ENCODE results near the gene PRKN. TPM values are rescaled to one million over a fixed set of nuclear protein-coding genes. Genes with fewer than 3 reads are reported as not detected.

Gene PRKN
- total RNA-seq, 4 donors from 2014 or later = 4.5 to 12.3 (median 9.0) TPM

GRCh38 chr6:161554883-161555282 is 1172.7 kb downstream of the PRKN start:
- H3K9me3 ChIP-seq = peaks cover 18 to 23% of the 10 kb centered on the region in 2 donors
- intact Hi-C loops (cut with DNase I; ENCODE audit: low total_unique reads) (no loop called here), in situ Hi-C loops (cut with MboI; ENCODE audit: low pct_ligation_motif_present in 1 of 4, low pct_unique_long_range_greater_than_20kb in 1 of 4, low sequenced_read_pairs in 3 of 4) (no loop called here)
- TF ChIP-seq POLR2A (IDR thresholded peaks at IDR 0.05) = no peak
- no peak for TF ChIP-seq CTCF (IDR thresholded peaks at IDR 0.05)
- no peak for TF ChIP-seq POLR2AphosphoS5 (IDR thresholded peaks at IDR 0.05)
- no peak for TF ChIP-seq EP300 (IDR thresholded peaks at IDR 0.05; ENCODE audit: low read depth)
- H3K27me3 ChIP-seq = no peaks in the 10 kb centered on the region
- no peak overlapping the region for H3K27ac ChIP-seq
- DNase-seq = no peak
- no peaks in the 10 kb centered on the region for H3K4me1 ChIP-seq
- no peaks in the 10 kb centered on the region for H3K36me3 ChIP-seq
- no peak overlapping the region for H3K4me3 ChIP-seq

GRCh38 chr6:161549977-161550655 is 1177.5 kb downstream of the PRKN start:
- in situ Hi-C loops (cut with MboI; ENCODE audit: low pct_ligation_motif_present in 1 of 4, low pct_unique_long_range_greater_than_20kb in 1 of 4, low sequenced_read_pairs in 3 of 4) (no loop called here), intact Hi-C loops (cut with DNase I; ENCODE audit: low total_unique reads) (no loop called here)
- no peak overlapping the region for H3K27ac ChIP-seq
- H3K4me1 ChIP-seq = no peaks in the 10 kb centered on the region
- no peak overlapping the region for H3K4me3 ChIP-seq
- WGBS, 2 donors (ENCODE audit: low coverage in 1 of 2) = 45 to 49% methylated on average over 3 to 4 of the region's 4 CpGs
- TF ChIP-seq POLR2A (IDR thresholded peaks at IDR 0.05) (no peak), EP300 (IDR thresholded peaks at IDR 0.05; ENCODE audit: low read depth) (no peak), POLR2AphosphoS5 (IDR thresholded peaks at IDR 0.05) (no peak), CTCF (IDR thresholded peaks at IDR 0.05) (no peak)
- H3K36me3 ChIP-seq = no peaks in the 10 kb centered on the region
- DNase-seq = no peak
- H3K9me3 ChIP-seq = peaks cover 8 to 14% of the 10 kb centered on the region in 2 donors
- H3K27me3 ChIP-seq = no peaks in the 10 kb centered on the region

DNA sequence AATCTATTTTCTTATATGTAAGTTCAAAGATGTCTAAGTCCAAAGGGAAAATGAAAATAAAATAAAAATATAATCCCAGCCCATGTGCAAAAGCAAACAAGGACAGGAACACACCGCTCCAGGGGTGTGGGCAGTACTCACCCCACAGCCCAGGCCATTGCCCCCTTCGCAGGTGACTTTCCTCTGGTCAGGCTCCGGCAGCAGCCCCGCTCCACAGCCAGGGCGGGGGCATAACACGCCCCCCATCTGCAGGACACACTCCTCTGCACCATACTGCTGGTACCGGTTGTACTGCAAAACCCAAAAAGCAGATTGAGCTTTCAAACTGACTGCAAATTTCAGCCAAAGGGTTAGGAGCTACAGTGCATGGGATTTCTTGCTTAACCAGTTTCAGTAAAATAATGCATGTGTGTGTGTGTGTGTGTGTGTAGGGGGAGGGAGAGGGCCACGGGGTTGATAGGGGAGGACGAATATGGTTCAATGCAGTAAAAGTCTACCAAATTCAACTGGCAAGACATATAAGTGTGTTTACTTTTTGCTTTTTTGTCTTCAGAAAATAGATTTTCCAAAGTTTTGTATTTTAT is 1178.8 kb downstream of the PRKN start:
- TF ChIP-seq CTCF (IDR thresholded peaks at IDR 0.05) (no peak), POLR2AphosphoS5 (IDR thresholded peaks at IDR 0.05) (no peak), POLR2A (IDR thresholded peaks at IDR 0.05) (no peak), EP300 (IDR thresholded peaks at IDR 0.05; ENCODE audit: low read depth) (no peak)
- Histone ChIP-seq H3K27me3 (no peaks in the 10 kb centered on the region), H3K27ac (no peak overlapping the region), H3K36me3 (no peaks in the 10 kb centered on the region), H3K9me3 (peaks cover 0 to 2% of the 10 kb centered on the region in 2 donors), H3K4me1 (no peaks in the 10 kb centered on the region), H3K4me3 (no peak overlapping the region)
- WGBS, 2 donors (ENCODE audit: low coverage in 1 of 2) = 81% methylated on average over 2 to 9 of the region's 9 CpGs
- intact Hi-C loops (cut with DNase I; ENCODE audit: low total_unique reads) = no loop called here
- in situ Hi-C loops (cut with MboI; ENCODE audit: low pct_ligation_motif_present in 1 of 4, low pct_unique_long_range_greater_than_20kb in 1 of 4, low sequenced_read_pairs in 3 of 4) = no loop called here
- DNase-seq = no peak

GRCh38 chr6:161547617-161548016 is 1179.9 kb downstream of the PRKN start:
- DNase-seq = no peak
- H3K9me3 ChIP-seq = no peaks in the 10 kb centered on the region
- 50 to 56% methylated on average over 1 to 2 of the region's 2 CpGs for WGBS, 2 donors (ENCODE audit: low coverage in 1 of 2)

More at GRCh38 chr6:161547617-161548016, 1179.9 kb downstream of the PRKN start:
- Histone ChIP-seq H3K27me3 (no peaks in the 10 kb centered on the region), H3K4me1 (no peaks in the 10 kb centered on the region), H3K4me3 (no peak overlapping the region), H3K27ac (no peak overlapping the region), H3K36me3 (no peaks in the 10 kb centered on the region)
- in situ Hi-C loops (cut with MboI; ENCODE audit: low pct_ligation_motif_present in 1 of 4, low pct_unique_long_range_greater_than_20kb in 1 of 4, low sequenced_read_pairs in 3 of 4) = no loop called here
- intact Hi-C loops (cut with DNase I; ENCODE audit: low total_unique reads) = no loop called here
- TF ChIP-seq CTCF (IDR thresholded peaks at IDR 0.05) = no peak
- TF ChIP-seq EP300 (IDR thresholded peaks at IDR 0.05; ENCODE audit: low read depth) = no peak
- TF ChIP-seq POLR2A (IDR thresholded peaks at IDR 0.05) = no peak
